SU-DHL-6 (cell line): ENCODE measurements around the gene ZFHX3.

Experiments used
- EZH2phosphoT487 ChIP-seq: fragments of 200-600 bp; sonication (generic), shearing (Covaris generic); conservative IDR thresholded peaks from 2 replicates; pipeline ENCODE4 v1.6.1; 2018; ENCODE audit warnings: mild to moderate bottlenecking, antibody characterized with exemption, low read length, moderate library complexity, mixed read lengths
- TF ChIP-seq, protein P1 (sequence below): fragments of 200-600 bp; sonication (generic); IDR thresholded peaks from one replicate; pipeline ENCODE4 v1.5.1; 2017; ENCODE audit warnings: antibody characterized with exemption, mild to moderate bottlenecking, low read length, moderate library complexity; ENCODE audit not compliant: insufficient read depth, poor library complexity, severe bottlenecking

DNA sequence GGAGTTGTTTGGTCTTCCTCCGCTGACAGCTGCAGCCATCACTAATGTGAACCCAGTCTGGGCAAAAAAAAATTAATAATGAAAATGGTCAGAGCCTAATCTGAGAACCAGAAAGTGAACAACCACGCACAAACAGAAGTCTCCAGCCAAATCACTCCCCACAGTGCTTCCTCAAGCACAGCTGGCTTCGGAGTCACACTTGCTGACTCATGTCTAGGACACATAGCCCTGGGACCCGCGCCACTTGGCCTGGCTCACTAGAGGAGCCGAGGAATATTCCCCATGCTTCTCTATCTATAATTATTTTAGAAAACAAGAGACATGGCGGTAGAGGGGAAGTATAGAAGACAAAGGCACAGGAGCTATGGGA, 109.1 kb downstream of the ZFHX3 start:
- TF ChIP-seq, protein P1, sequence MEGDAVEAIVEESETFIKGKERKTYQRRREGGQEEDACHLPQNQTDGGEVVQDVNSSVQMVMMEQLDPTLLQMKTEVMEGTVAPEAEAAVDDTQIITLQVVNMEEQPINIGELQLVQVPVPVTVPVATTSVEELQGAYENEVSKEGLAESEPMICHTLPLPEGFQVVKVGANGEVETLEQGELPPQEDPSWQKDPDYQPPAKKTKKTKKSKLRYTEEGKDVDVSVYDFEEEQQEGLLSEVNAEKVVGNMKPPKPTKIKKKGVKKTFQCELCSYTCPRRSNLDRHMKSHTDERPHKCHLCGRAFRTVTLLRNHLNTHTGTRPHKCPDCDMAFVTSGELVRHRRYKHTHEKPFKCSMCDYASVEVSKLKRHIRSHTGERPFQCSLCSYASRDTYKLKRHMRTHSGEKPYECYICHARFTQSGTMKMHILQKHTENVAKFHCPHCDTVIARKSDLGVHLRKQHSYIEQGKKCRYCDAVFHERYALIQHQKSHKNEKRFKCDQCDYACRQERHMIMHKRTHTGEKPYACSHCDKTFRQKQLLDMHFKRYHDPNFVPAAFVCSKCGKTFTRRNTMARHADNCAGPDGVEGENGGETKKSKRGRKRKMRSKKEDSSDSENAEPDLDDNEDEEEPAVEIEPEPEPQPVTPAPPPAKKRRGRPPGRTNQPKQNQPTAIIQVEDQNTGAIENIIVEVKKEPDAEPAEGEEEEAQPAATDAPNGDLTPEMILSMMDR: no peak
- TF ChIP-seq EZH2phosphoT487: no peak
